A673 (cell line): ENCODE measurements around the gene KCNF1.

Experiments
- CTCF ChIP-seq: fragments of 300-800, 200-600 bp; sonication (generic); conservative IDR thresholded peaks from 2 replicates; pipeline ENCODE4 v1.5.1; 2017; ENCODE audit warnings: low read depth, mild to moderate bottlenecking, antibody characterized with exemption, low read length, moderate library complexity, mixed read lengths
- EZH2 ChIP-seq: fragments of 200-600 bp; sonication (generic); IDR thresholded peaks from 2 replicates; pipeline ENCODE4 v1.6.1; 2017; ENCODE audit warnings: borderline replicate concordance, low read depth, mild to moderate bottlenecking, mixed read lengths, antibody characterized with exemption, low read length; ENCODE audit not compliant: poor library complexity, severe bottlenecking

- TF ChIP-seq CTCF = no peak
- no peak for TF ChIP-seq EZH2
Measured at GRCh38 chr2:10918661-10919409, 7.1 kb downstream of the KCNF1 start.
